Measurements from ENCODE around the gene VOPP1. TPM values are rescaled to one million over a fixed set of nuclear protein-coding genes. Genes with fewer than 3 reads are reported as not detected.

VOPP1 gene
- total and polyA plus RNA-seq, 9 of the 15 experiments (the other 6 are each of a cell fraction or from before 2014, with no cell fraction given): 8.2 to 45.8 (median 31.2) TPM

DNA sequence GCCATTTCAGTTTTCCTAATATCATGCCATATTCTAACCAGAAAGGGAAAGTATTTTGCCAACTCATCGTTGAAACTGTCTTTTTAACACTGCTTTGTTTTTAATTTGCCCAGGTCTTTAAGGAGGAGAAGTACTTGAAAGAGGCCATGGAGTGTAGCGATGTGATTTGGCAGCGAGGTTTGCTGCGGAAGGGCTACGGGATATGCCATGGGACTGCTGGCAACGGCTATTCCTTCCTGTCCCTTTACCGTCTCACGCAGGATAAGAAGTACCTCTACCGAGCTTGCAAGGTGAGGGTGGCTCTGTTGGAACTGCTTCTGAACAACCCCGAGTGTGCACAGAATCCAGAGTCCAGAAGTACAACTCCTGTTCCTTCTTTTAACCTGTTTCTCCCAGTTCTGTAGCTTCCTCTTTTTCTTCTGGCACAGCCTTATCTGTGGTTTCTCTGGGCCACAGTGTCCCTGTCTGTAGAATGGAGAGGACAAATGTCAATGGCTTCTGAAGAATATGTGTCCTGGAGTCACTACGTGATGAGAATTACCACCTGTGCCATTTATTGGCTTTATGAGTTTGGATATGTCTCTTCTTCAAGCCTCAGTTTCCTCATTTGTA lies 147.1 kb downstream of the VOPP1 start (continued):
- no peak for TF ChIP-seq E2F4 (CRISPR knock-in tag; IDR thresholded peaks at IDR 0.05; ENCODE audit: low read depth)
- TF ChIP-seq CAMTA2 (CRISPR knock-in tag; conservative IDR thresholded peaks at IDR 0.05): no peak
- TF ChIP-seq NELFE (IDR thresholded peaks at IDR 0.05; ENCODE audit: insufficient read depth, insufficient read length): no peak
- TF ChIP-seq FOSL1 (tag; conservative IDR thresholded peaks at IDR 0.05): no peak
- TF ChIP-seq, protein P1, sequence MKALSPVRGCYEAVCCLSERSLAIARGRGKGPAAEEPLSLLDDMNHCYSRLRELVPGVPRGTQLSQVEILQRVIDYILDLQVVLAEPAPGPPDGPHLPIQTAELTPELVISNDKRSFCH (CRISPR knock-in tag; IDR thresholded peaks at IDR 0.05): no peak
- TF ChIP-seq, protein P1 (tag; IDR thresholded peaks at IDR 0.05): no peak
- no peak for TF ChIP-seq TFAM (CRISPR knock-in tag; conservative IDR thresholded peaks at IDR 0.05)
- TF ChIP-seq, protein P2, sequence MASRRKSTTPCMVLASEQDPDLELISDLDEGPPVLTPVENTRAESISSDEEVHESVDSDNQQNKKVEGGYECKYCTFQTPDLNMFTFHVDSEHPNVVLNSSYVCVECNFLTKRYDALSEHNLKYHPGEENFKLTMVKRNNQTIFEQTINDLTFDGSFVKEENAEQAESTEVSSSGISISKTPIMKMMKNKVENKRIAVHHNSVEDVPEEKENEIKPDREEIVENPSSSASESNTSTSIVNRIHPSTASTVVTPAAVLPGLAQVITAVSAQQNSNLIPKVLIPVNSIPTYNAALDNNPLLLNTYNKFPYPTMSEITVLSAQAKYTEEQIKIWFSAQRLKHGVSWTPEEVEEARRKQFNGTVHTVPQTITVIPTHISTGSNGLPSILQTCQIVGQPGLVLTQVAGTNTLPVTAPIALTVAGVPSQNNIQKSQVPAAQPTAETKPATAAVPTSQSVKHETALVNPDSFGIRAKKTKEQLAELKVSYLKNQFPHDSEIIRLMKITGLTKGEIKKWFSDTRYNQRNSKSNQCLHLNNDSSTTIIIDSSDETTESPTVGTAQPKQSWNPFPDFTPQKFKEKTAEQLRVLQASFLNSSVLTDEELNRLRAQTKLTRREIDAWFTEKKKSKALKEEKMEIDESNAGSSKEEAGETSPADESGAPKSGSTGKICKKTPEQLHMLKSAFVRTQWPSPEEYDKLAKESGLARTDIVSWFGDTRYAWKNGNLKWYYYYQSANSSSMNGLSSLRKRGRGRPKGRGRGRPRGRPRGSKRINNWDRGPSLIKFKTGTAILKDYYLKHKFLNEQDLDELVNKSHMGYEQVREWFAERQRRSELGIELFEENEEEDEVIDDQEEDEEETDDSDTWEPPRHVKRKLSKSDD (conservative IDR thresholded peaks at IDR 0.05; ENCODE audit: low read length): no peak
- no peak for TF ChIP-seq ZNF707 (CRISPR knock-in tag; conservative IDR thresholded peaks at IDR 0.05)
- TF ChIP-seq, protein P3, sequence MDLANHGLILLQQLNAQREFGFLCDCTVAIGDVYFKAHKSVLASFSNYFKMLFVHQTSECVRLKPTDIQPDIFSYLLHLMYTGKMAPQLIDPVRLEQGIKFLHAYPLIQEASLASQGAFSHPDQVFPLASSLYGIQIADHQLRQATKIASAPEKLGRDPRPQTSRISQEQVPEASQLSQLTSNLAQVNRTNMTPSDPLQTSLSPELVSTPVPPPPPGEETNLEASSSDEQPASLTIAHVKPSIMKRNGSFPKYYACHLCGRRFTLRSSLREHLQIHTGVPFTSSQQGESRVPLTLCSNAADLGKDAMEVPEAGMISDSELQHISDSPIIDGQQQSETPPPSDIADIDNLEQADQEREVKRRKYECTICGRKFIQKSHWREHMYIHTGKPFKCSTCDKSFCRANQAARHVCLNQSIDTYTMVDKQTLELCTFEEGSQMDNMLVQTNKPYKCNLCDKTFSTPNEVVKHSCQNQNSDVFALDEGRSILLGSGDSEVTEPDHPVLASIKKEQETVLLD (IDR thresholded peaks at IDR 0.05): no peak
- no peak for TF ChIP-seq CCAR2 (IDR thresholded peaks at IDR 0.05; ENCODE audit: low read depth, low read length)
- TF ChIP-seq MAFF (IDR thresholded peaks at IDR 0.05; ENCODE audit: low read length): no peak
- TF ChIP-seq TFAP4 (CRISPR knock-in tag; IDR thresholded peaks at IDR 0.05; ENCODE audit: borderline replicate concordance): no peak
- no peak for TF ChIP-seq NONO (IDR thresholded peaks at IDR 0.05; ENCODE audit: low read depth in 2 of 2, low read length in 1 of 2)
- TF ChIP-seq ADNP (tag; IDR thresholded peaks at IDR 0.05): no peak
- TF ChIP-seq MYBL2 (IDR thresholded peaks at IDR 0.05; ENCODE audit: low read depth): no peak
- TF ChIP-seq MYBL2 (CRISPR knock-in tag; IDR thresholded peaks at IDR 0.05; ENCODE audit: borderline replicate concordance): no peak
- TF ChIP-seq BRD4 (IDR thresholded peaks at IDR 0.05): no peak
- peak; percentile 55; the same call in 1 of the 2 replicates for TF ChIP-seq SMARCE1 (IDR thresholded peaks at IDR 0.05)
- TF ChIP-seq ARID1B (IDR thresholded peaks at IDR 0.05): peak; percentile 17; the same call in 1 of the 2 replicates
- peak in 1 of 2 experiments; percentile 20; a peak in 1 of 4 replicates for TF ChIP-seq MLLT1 (IDR thresholded peaks at IDR 0.05)
